Peyer's patch (tissue), 4 donors: ENCODE measurements around the gene NKD1.

Experiments
- CTCF ChIP-seq, 6 experiments: fragments of 450-650 bp in 4 of 6; fragments of 200-600 bp in 2 of 6; sonication (generic) in 1 of 6; IDR thresholded peaks; one replicate each; pipeline ENCODE4 v1.5.1; 2017 to 2019; ENCODE audit warnings: antibody characterized with exemption in 6 of 6, mild to moderate bottlenecking in 3 of 6, moderate library complexity in 1 of 6
- POLR2A ChIP-seq, 2 donors: fragments of 450-650 bp; IDR thresholded peaks; one replicate each; pipeline ENCODE4 v1.5.1; 2017; ENCODE audit warnings: antibody characterized with exemption in 2 of 2, mild to moderate bottlenecking in 2 of 2, moderate library complexity in 2 of 2

- no peak for TF ChIP-seq CTCF (IDR thresholded peaks at IDR 0.05)
- TF ChIP-seq POLR2A (IDR thresholded peaks at IDR 0.05), result no peak
These were observed 29.9 kb downstream of the NKD1 start for GRCh38 chr16:50578137-50578536.
